Stimulated activated CD4-positive, alpha-beta T cell treated with anti-CD3 and anti-CD28 coated beads, Interleukin-4, amount 100 ng/mL, for 1 hour (primary cell): ENCODE measurements around the gene GNG12.

Source experiments
- DNase-seq: peaks from one replicate; pipeline ENCODE4 v3.0.0-alpha.2; 2020

GNG12 gene

GRCh38 chr1:67695963-67696362 is 137.3 kb downstream of the GNG12 start:
- no peak for DNase-seq

DNA sequence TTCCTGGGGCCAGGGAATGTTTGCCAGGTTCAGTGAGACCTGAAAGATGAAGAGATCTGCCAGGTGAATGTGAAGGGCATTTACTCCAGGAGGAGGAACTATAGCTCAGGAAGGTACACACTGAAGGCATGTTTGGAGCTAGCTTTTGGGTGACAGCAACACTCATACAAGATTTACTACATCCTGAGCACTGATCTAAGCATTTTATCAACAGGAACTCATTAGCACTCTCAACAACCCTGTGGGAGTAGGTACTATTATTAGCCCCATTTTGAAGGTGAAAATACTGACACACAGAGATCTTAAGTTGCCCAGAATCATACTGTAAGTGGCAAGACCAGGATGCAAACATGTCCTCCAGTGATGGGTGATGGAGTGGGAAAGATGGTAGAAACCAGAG is 141.6 kb downstream of the GNG12 start:
- no peak for DNase-seq

GRCh38 chr1:67690411-67690810 is 142.9 kb downstream of the GNG12 start:
- no peak for DNase-seq

DNA sequence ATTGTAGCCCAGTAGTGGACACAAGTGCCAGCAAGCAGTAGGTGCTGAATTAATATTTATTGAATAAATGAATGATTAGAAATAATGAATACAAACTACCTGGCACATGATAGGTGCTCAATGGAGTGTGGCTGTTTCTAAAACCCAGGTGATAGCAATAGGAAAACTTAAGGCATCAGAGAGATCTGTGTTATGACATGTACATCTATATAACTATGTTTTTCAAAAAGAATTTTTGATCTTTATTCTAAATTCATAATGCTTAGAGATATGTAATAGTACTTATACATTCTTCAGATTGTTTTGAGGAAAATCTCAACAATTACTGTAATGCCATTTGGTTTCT is 143.3 kb downstream of the GNG12 start:
- DNase-seq = no peak

DNA sequence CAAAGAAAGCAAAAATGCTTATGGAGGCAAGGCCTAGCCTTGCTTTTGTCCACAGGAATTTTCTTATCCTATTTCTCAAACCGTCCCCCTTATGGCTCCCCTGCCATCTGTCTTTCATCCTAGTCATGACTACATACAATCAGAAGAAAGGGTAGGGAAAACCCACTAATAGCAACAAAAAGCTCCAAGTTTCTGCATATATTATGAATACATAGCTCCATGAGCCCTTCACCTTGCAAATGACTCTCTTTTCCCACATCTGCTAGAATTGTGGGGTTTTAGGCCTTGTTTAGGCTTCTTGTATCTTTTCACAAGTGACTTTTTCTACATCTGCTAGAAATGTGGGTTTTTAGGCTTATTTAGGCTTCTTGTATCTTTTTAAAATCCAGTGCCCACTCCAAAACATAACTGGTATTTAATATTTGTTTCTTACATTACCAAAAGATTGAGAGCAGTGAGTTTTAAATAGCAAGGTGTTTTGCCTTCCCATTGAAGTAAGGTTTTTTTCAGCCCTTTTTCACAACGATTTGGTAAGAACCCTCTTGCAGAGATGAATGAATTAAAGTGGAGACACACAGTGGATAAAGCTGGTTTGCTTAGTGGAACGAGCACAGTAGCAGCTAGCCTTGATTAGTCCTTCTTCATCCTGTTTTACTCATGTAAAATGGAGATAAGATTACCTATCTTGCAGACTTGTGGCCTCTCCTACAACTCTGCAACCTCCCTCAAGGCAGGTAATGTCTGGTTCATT is 143.8 kb downstream of the GNG12 start:
- DNase-seq = no peak

- DNase-seq = no peak
These were observed 144.6 kb downstream of the GNG12 start for GRCh38 chr1:67688526-67689219.

DNA sequence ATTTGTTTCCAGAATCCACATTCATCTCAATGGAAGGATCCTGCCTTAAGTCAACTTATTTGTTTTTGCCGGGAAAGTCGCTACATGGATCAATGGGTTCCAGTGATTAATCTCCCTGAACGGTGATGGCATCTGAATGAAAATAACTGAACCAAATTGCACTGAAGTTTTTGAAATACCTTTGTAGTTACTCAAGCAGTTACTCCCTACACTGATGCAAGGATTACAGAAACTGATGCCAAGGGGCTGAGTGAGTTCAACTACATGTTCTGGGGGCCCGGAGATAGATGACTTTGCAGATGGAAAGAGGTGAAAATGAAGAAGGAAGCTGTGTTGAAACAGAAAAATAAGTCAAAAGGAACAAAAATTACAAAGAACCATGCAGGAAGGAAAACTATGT is 145.6 kb downstream of the GNG12 start:
- DNase-seq = no peak

- DNase-seq = no peak
These were observed 146.1 kb downstream of the GNG12 start for GRCh38 chr1:67687198-67687545.

DNA sequence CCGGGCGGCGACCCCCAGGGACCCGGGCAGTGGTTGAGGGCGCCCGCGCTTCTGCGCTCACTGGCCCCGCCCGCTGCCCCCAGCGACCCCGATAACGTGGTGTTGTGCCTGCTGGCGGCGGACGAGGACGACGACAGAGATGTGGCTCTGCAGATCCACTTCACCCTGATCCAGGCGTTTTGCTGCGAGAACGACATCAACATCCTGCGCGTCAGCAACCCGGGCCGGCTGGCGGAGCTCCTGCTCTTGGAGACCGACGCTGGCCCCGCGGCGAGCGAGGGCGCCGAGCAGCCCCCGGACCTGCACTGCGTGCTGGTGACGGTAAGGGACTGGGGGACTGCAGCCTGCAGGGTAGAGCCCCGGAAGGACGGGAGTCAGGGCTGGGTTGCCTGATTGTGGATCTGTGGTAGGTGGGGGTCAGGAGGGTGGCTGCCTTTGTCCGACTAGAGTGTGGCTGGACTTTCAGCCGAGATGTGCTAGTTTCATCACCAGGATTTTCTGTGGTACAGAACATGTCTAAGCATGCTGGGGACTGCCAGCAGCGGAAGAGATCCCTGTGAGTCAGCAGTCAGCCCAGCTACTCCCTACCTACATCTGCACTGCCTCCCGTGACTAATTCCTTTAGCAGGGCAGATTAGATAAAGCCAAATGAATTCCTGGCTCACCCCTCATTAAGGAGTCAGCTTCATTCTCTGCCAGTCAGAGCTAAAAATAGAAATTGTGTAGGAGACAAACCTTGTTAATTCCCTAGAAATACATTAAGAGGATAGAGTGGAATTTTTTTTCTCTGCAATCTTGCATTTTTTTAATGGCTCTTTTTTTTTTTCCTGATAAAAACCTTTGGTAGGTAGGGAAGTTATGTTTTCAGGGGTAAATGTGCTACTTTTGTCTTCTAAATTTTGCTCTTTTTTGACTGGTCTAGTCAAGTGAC is 146.7 kb downstream of the GNG12 start:
- peak; percentile 46 for DNase-seq

DNA sequence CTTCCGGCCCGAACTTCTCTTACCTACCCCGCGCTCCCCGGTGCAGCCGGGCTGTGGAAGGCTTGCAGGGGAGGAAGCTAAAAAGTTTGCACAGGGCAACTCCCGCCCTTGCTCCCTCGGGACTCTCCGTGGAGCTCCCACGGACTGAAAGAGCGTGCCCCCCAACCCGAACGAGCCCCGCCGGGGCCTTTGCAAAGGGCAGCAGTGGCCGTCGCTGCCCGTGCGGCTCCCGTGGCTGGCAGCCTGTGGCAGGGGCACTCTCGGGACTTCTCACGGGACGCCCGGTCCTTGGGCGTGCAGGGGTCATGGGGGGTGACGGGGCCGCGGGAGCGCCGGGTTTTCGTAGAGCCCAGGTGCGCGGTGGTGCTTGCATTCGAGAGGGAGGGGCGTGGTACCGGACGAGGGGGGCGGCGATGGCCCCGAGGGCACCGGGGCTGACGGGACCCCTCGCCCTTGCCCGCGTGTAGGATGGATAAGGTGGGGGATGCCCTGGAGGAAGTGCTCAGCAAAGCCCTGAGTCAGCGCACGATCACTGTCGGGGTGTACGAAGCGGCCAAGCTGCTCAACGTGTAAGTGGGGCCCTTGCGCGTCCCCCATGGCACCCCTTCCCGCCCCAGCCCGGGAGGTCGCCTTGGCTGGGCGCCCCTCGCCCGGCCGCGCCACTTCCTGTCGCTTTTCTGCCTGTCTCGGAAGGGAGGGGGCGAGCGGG is 147.6 kb downstream of the GNG12 start:
- DNase-seq = peak; percentile 72

- peak; percentile 86 for DNase-seq
These were observed 148.2 kb downstream of the GNG12 start, which contains the start of gene GADD45A for GRCh38 chr1:67685067-67685557. TSS of gene GADD45A (plus strand) at chr1:67685201. CDS start at chr1:67685495, 294 bp downstream.

GRCh38 chr1:67684526-67685066 is 148.7 kb downstream of the GNG12 start:
- no peak for DNase-seq

GRCh38 chr1:67683766-67684525 is 149.3 kb downstream of the GNG12 start:
- DNase-seq = peak; percentile 47

DNA sequence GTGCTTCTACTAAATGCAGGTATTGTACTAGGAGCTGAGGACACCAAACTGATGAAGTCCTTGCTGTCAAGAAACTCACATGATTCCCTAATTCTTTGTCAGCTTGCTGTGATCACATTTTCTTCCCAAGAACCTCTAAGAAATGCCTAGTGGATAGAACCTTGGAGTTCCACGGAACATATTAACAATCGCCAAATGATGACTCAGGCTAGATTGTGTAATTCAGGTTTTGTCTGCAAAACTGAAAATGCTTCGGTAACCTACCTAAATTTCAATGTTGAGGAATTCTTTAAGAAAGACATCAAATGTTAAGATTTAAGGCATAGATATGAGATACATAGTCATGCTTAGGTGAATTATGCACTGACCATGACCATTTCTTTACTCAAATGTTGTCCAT is 150.0 kb downstream of the GNG12 start:
- DNase-seq = no peak

DNA sequence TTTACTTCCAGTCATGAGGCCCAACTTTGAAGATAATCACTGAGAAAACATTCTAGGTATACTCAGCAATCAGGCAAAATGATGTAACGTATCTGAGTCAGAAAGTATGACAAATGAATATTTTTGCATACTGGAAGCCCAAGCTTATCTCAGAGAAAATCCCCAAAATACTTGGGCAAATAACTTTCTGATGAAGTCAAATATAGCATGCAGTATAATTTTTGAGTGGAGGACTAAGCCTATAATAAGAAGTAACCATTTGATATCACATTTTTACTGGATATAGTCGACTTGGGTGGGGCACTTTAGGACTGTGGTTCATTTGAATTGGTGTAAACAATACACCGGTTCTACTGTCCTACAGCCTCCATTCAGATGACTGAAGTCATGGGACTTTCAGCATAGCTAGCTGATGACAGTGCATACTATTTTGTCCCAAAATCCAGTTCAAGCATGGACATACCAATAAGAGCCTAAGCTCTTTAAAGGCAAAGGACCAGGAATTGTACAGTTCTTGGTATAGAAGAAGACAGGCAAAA is 150.5 kb downstream of the GNG12 start:
- DNase-seq = no peak

DNA sequence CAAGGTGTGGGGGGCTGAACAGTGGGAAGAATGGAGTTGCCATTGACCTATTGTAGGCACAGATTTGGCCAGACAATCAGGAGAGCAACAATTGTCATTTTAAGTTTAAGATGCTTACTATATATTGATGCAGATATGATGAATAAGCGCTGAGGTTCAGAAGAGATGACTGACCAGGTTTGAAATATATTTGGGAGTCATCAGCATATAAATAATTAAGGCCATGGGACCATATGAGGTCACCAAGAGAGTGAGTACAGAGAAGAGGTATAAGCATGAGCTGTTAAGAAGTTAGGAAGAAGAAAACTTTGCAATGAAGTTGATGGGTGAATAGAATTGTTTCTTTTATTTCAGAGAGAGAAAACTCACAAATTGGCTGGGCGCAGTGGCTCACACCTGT is 152.8 kb downstream of the GNG12 start:
- DNase-seq = no peak

- DNase-seq = no peak
These were observed 153.6 kb downstream of the GNG12 start for GRCh38 chr1:67679691-67680090.

DNA sequence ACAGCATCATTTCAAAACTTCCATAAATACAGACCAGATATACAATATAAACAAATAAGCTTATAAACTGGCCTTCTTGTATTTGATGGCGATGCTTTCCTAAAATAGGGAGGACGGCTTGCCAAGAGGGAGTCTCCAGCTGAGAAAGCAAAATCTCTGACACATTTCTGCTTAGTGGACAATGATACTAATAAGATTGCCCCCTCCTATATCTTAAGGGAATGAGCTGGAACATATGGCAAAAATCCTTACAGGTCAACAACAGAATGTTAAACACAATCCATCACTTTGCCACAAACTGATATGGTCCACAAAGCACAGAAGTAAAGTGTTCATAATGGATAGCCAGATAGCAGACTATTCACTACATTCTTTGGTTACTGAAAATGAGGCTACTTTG is 155.3 kb downstream of the GNG12 start:
- DNase-seq = no peak

DNA sequence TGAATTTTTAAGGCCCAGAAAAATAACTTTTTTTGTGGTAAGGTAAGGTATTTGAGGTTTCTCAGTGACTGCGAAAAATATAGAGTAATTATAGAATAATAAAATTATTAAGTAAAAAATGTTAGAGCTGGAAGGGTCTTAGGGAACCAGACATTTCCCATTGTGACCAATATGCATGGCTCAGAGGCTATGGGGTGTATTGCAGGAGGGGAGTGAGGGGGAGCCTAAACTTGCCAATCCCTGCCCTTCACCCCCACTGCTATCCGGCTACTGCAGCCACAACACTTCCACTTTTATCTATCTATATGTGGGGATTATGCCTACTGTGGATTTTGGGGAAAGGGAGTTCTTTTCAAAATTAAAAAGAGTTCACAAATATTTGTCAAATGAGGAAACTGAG is 155.9 kb downstream of the GNG12 start:
- DNase-seq = no peak

DNA sequence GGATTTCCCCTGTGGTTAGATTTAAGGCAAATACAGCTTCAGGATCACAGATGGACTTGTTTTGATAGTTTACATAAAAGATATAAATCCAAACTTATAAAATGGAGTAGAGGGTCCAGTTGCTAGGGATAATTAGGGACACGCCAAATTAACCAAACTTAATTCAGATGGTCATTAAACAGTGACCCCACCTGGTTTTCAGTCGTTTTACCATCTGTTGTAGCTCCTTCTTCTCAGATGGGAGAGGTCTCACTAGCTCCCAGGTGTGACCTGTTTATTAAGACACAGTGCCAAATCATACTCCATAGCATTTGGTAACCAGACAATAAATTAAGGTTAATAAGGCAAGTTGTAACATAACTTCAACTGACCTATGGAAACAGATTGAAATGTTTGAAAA is 156.3 kb downstream of the GNG12 start:
- no peak for DNase-seq

GRCh38 chr1:67676287-67676686 is 157.0 kb downstream of the GNG12 start:
- DNase-seq = no peak
